Prostate gland (tissue), 2 donors: ENCODE results near the gene PALD1. TPM values are rescaled to one million over a fixed set of nuclear protein-coding genes. Genes with fewer than 3 reads are reported as not detected.

Source experiments
- DNase-seq: peaks from one replicate; pipeline ENCODE4 v3.0.0-alpha.2; 2019; ENCODE audit warnings: low spot score
- H3K27ac ChIP-seq, 2 donors: fragments of 200-600 bp; sonication (generic); 2 replicates each; pipeline ENCODE4 v1.5.1; 2017 to 2019
- H3K27me3 ChIP-seq: fragments of 200-600 bp; sonication (generic); replicated peaks from 2 replicates; pipeline ENCODE4 v1.5.1; 2019; ENCODE audit not compliant: insufficient read depth
- H3K36me3 ChIP-seq, 2 donors: fragments of 200-600 bp; sonication (generic); 1 replicate in 1 of 2; 2 replicates in 1 of 2; pipeline versions ENCODE4 v1.5.1 to v1.8.1; 2017 to 2019
- H3K4me1 ChIP-seq: fragments of 200-600 bp; sonication (generic); replicated peaks from 2 replicates; pipeline ENCODE4 v1.5.1; 2019
- H3K4me3 ChIP-seq, 2 donors: fragments of 200-600 bp; sonication (generic); 2 replicates each; pipeline ENCODE4 v1.5.1; 2017 to 2019
- H3K9me3 ChIP-seq: fragments of 200-600 bp; sonication (generic); 2 replicates; pipeline ENCODE4 v1.5.1; 2017
- POLR2A ChIP-seq: fragments of 450-650 bp; IDR thresholded peaks from one replicate; pipeline ENCODE4 v1.6.1; 2016; ENCODE audit warnings: antibody characterized with exemption, mild to moderate bottlenecking
- POLR2AphosphoS5 ChIP-seq: sonication (generic); formaldehyde crosslinking; IDR thresholded peaks from one replicate; pipeline ENCODE4 v1.6.1; 2017; ENCODE audit warnings: antibody characterized with exemption
- WGBS: methylation state at CpG from one replicate; pipeline ENCODE4 v1.1.5; 2018; 5-methylcytosine and 5-hydroxymethylcytosine counted together
- intact Hi-C: fragments of 100-400 bp; cut with DNase I; formaldehyde crosslinking; loops from one replicate; pipeline ENCODE4 v1.14.2; 2022
- total RNA-seq, 2 donors: library from RNA; depleted of rRNA; stranded (reverse); fragments of >200 nt; gene quantifications; one replicate each; pipeline ENCODE4 v1.1.0, GENCODE V29; 2016
- TF ChIP-seq, protein P1 (sequence below), 4 experiments: fragments of 200-600 bp in 2 of 4; fragments of 450-650 bp in 2 of 4; sonication (generic) in 2 of 4; IDR thresholded peaks; 1 replicate in 3 of 4; 2 replicates in 1 of 4; pipeline ENCODE4 v1.5.1; 2016 to 2019; ENCODE audit warnings: antibody characterized with exemption in 4 of 4, mild to moderate bottlenecking in 2 of 4, moderate library complexity in 2 of 4

The PALD1 gene
- total RNA-seq, 2 donors from 2014 or later: 6.6 to 12.4 TPM

DNA sequence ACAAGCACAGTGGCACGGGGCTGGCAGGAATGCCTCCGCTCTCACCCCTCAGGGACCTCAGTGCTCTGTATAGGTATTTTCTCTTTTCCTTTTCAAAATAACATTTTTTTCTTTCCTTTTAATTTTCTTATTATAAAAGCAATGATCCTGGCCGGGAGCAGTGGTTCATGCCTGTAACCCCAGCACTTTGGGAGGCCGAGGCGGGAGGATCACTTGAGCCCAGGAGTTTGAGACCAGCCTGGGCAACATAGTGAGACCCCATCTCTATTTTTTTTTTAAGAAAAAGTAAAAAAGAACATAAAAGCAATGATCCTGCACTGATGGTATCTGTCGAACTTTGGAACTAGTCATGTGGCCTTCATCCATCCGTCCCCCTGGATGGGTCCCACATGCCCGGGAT lies 120.8 kb downstream of the PALD1 start:
- intact Hi-C loops: no loop called here
- no peaks in the 10 kb centered on the region for H3K9me3 ChIP-seq
- TF ChIP-seq, protein P1, sequence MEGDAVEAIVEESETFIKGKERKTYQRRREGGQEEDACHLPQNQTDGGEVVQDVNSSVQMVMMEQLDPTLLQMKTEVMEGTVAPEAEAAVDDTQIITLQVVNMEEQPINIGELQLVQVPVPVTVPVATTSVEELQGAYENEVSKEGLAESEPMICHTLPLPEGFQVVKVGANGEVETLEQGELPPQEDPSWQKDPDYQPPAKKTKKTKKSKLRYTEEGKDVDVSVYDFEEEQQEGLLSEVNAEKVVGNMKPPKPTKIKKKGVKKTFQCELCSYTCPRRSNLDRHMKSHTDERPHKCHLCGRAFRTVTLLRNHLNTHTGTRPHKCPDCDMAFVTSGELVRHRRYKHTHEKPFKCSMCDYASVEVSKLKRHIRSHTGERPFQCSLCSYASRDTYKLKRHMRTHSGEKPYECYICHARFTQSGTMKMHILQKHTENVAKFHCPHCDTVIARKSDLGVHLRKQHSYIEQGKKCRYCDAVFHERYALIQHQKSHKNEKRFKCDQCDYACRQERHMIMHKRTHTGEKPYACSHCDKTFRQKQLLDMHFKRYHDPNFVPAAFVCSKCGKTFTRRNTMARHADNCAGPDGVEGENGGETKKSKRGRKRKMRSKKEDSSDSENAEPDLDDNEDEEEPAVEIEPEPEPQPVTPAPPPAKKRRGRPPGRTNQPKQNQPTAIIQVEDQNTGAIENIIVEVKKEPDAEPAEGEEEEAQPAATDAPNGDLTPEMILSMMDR (IDR thresholded peaks at IDR 0.05): no peak
- TF ChIP-seq POLR2AphosphoS5 (no peak), POLR2A (no peak)
- H3K4me1 ChIP-seq: no peaks in the 10 kb centered on the region
- no peaks in the 10 kb centered on the region for H3K27me3 ChIP-seq
- 97% methylated on average over 8 of the region's 8 CpGs for WGBS
- no peak for DNase-seq
- H3K4me3 ChIP-seq: no peak overlapping the region
- H3K36me3 ChIP-seq: no peaks in the 10 kb centered on the region
- H3K27ac ChIP-seq: no peak overlapping the region

- TF ChIP-seq, protein P1 (IDR thresholded peaks at IDR 0.05): no peak
- TF ChIP-seq POLR2A: no peak
- no peak for TF ChIP-seq POLR2AphosphoS5
- Histone ChIP-seq H3K36me3 (no peaks in the 10 kb centered on the region), H3K4me3 (no peak overlapping the region), H3K9me3 (no peaks in the 10 kb centered on the region), H3K27ac (no peak overlapping the region), H3K4me1 (no peaks in the 10 kb centered on the region), H3K27me3 (no peaks in the 10 kb centered on the region)
- DNase-seq: no peak
- 94% methylated on average over 4 of the region's 4 CpGs for WGBS
- intact Hi-C loops: no loop called here
Observed at GRCh38 chr10:70599791-70600190, 121.2 kb downstream of the PALD1 start.

GRCh38 chr10:70600512-70601395 lies 122.2 kb downstream of the PALD1 start:
- WGBS: 98% methylated on average over 24 of the region's 24 CpGs
- Histone ChIP-seq H3K27me3 (no peaks in the 10 kb centered on the region), H3K4me3 (no peak overlapping the region), H3K36me3 (no peaks in the 10 kb centered on the region), H3K27ac (no peak overlapping the region), H3K9me3 (no peaks in the 10 kb centered on the region), H3K4me1 (no peaks in the 10 kb centered on the region)
- intact Hi-C loops: no loop called here
- no peak for DNase-seq
- no peak for TF ChIP-seq POLR2AphosphoS5
- TF ChIP-seq POLR2A: no peak
- TF ChIP-seq, protein P1 (IDR thresholded peaks at IDR 0.05): no peak

DNA sequence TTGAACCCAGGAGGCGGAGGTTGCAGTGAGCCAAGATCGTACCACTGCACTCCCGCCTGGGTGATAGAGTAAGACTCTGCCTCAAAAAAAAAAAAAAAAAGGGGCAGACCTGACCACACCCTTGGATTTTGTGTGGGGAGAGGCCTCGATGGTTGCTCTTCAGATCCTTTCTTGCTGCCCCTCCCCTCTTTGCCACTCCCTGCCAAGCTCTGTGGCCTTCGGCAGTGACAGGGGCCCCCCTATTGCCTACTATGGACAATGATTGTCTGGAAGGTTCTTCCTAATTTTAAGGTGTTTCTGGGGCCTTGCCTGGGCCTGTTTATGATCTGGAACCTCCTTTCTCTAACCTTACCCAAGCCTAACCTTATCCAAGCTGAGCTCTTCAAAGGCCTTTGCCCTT lies 123.2 kb downstream of the PALD1 start:
- TF ChIP-seq POLR2A (no peak), POLR2AphosphoS5 (no peak)
- TF ChIP-seq, protein P1 (IDR thresholded peaks at IDR 0.05): no peak
- H3K27me3 ChIP-seq: no peaks in the 10 kb centered on the region
- WGBS: 81% methylated on average over 3 of the region's 5 CpGs
- H3K9me3 ChIP-seq: no peaks in the 10 kb centered on the region
- no peak for DNase-seq
- no peaks in the 10 kb centered on the region for H3K36me3 ChIP-seq
- intact Hi-C loops: no loop called here
- no peak overlapping the region for H3K4me3 ChIP-seq
- H3K27ac ChIP-seq: no peak overlapping the region
- H3K4me1 ChIP-seq: no peaks in the 10 kb centered on the region
